H1 (cell line): ENCODE data around the gene PRLH. TPM values are rescaled to one million over a fixed set of nuclear protein-coding genes. Genes with fewer than 3 reads are reported as not detected.

ENCODE experiments used
- CTCF ChIA-PET: fragments of 300-600 bp; sonication (Branson Sonifier 250); formaldehyde crosslinking; loops from one replicate; lab custom pipeline; 2021; ENCODE audit not compliant: partially characterized antibody; lab: Charles Lee
- POLR2A ChIA-PET: fragments of 300-600 bp; sonication (Branson Sonifier 250); formaldehyde crosslinking; loops from one replicate; lab custom pipeline; 2021; ENCODE audit warnings: inconsistent platforms; ENCODE audit not compliant: partially characterized antibody; lab: Charles Lee
- DNase-seq, 2 experiments: peaks; one replicate each; pipeline versions ENCODE4 v3.0.0 to v3.0.0-alpha.2; 2010 to 2022; ENCODE audit warnings: low spot score in 2 of 2, low read depth in 1 of 2, mixed read lengths in 1 of 2
- FAIRE-seq: peaks from 2 replicates; lab custom pipeline; 2011; peaks lifted over from hg19 to GRCh38; lab: Jason Lieb, UNC
- H2AFZ ChIP-seq: 2 replicates; pipeline ENCODE4 v1.8.1; 2012; ENCODE audit warnings: low read length, inconsistent platforms
- H2AK5ac ChIP-seq: 2 replicates; pipeline ENCODE4 v1.6.1; 2013; ENCODE audit warnings: low read depth, low read length
- H2BK120ac ChIP-seq: replicated peaks from 2 replicates; pipeline ENCODE3; 2013; ENCODE audit warnings: low read depth, low read length, inconsistent platforms
- H2BK12ac ChIP-seq: 2 replicates; pipeline ENCODE4 v1.6.1; 2013; ENCODE audit warnings: low read depth, low read length
- H2BK15ac ChIP-seq: 2 replicates; pipeline ENCODE4 v1.6.1; 2013; ENCODE audit warnings: low read length
- H2BK20ac ChIP-seq: 2 replicates; pipeline ENCODE4 v1.6.1; 2013; ENCODE audit warnings: low read length
- H2BK5ac ChIP-seq: 2 replicates; pipeline ENCODE4 v1.6.1; 2013; ENCODE audit warnings: low read depth, low read length
- H3K14ac ChIP-seq: 2 replicates; pipeline ENCODE4 v1.6.1; 2013; ENCODE audit warnings: inconsistent platforms; ENCODE audit not compliant: insufficient read length
- H3K18ac ChIP-seq: 2 replicates; pipeline ENCODE4 v1.6.1; 2013; ENCODE audit warnings: low read length; ENCODE audit errors: extremely low read depth
- H3K23ac ChIP-seq: 2 replicates; pipeline ENCODE4 v1.6.1; 2013; ENCODE audit warnings: inconsistent platforms; ENCODE audit not compliant: insufficient read length
- H3K23me2 ChIP-seq: 2 replicates; pipeline ENCODE4 v1.6.1; 2013; ENCODE audit warnings: low read depth, low read length
- H3K27ac ChIP-seq: 2 replicates; pipeline ENCODE4 v1.6.1; 2011; ENCODE audit warnings: low read depth, low read length, inconsistent platforms
- H3K27me3 ChIP-seq, 4 experiments: replicated peaks in 1 of 4; 1 replicate in 1 of 4; 2 replicates in 3 of 4; pipeline versions ENCODE4 v1.6.1 to v1.8.1; 2011 to 2013; ENCODE audit warnings: low read length in 3 of 4, mild to moderate bottlenecking in 3 of 4, inconsistent platforms in 2 of 4, mixed read lengths in 2 of 4, moderate library complexity in 1 of 4; ENCODE audit not compliant: control insufficient read depth in 3 of 4, insufficient read depth in 3 of 4; ENCODE audit errors: extremely low read depth in 1 of 4
- H3K36me3 ChIP-seq, 4 experiments: 2 replicates each; pipeline versions ENCODE4 v1.6.1 to v1.8.1; 2011 to 2013; ENCODE audit warnings: mild to moderate bottlenecking in 4 of 4, low read length in 3 of 4, moderate library complexity in 2 of 4, control low read depth in 1 of 4, inconsistent platforms in 1 of 4; ENCODE audit not compliant: insufficient read depth in 4 of 4, control insufficient read depth in 2 of 4
- H3K4ac ChIP-seq: replicated peaks from 2 replicates; pipeline ENCODE3; 2013; ENCODE audit warnings: low read length, low read depth, mixed read lengths, inconsistent platforms; ENCODE audit not compliant: insufficient read length
- H3K4me1 ChIP-seq, 4 experiments: replicated peaks in 1 of 4; 1 replicate in 1 of 4; 2 replicates in 3 of 4; pipeline versions ENCODE4 v1.6.1 to v1.8.1; 2011 to 2013; ENCODE audit warnings: low read length in 3 of 4, inconsistent platforms in 2 of 4, mixed read lengths in 1 of 4; ENCODE audit not compliant: insufficient read depth in 4 of 4, control insufficient read depth in 3 of 4
- H3K4me2 ChIP-seq, 2 experiments: 2 replicates each; pipeline versions ENCODE4 v1.6.1 to v1.8.1; 2011 to 2013; ENCODE audit warnings: low read depth in 2 of 2, low read length in 2 of 2, control low read depth in 1 of 2, inconsistent platforms in 1 of 2, mild to moderate bottlenecking in 1 of 2; ENCODE audit not compliant: insufficient read depth in 1 of 2
- H3K4me3 ChIP-seq, 4 experiments: fragments of 200-600, 300-600 bp in 1 of 4; sonication (generic), shearing (Covaris generic), sonication (Bioruptor Twin) in 1 of 4; 2 replicates each; pipeline versions ENCODE4 v1.5.1 to v1.8.1; 2011 to 2016; ENCODE audit warnings: low read length in 4 of 4, low read depth in 3 of 4, control low read depth in 2 of 4, inconsistent platforms in 2 of 4, mild to moderate bottlenecking in 2 of 4, mixed read lengths in 1 of 4, moderate library complexity in 1 of 4; ENCODE audit not compliant: insufficient read depth in 2 of 4; ENCODE audit errors: extremely low read depth in 1 of 4
- H3K56ac ChIP-seq: replicated peaks from 2 replicates; pipeline ENCODE3; 2013; ENCODE audit warnings: low read depth, mild to moderate bottlenecking, mixed read lengths, low read length, inconsistent platforms; ENCODE audit not compliant: insufficient read length
- H3K79me1 ChIP-seq: 2 replicates; pipeline ENCODE4 v1.6.1; 2013; ENCODE audit warnings: low read depth, low read length, control low read depth
- H3K79me2 ChIP-seq, 2 experiments: 2 replicates each; pipeline versions ENCODE4 v1.6.1 to v1.8.1; 2012 to 2013; ENCODE audit warnings: low read length in 2 of 2, mild to moderate bottlenecking in 2 of 2, inconsistent platforms in 1 of 2; ENCODE audit not compliant: insufficient read depth in 2 of 2, control insufficient read depth in 1 of 2
- H3K9ac ChIP-seq, 4 experiments: replicated peaks in 1 of 4; 1 replicate in 1 of 4; 2 replicates in 3 of 4; pipeline versions ENCODE4 v1.6.1 to v1.8.1; 2011 to 2013; ENCODE audit warnings: low read depth in 3 of 4, low read length in 3 of 4, control low read depth in 2 of 4, mild to moderate bottlenecking in 2 of 4, moderate library complexity in 2 of 4, inconsistent platforms in 1 of 4; ENCODE audit errors: extremely low read depth in 1 of 4
- H3K9me3 ChIP-seq, 2 experiments: 2 replicates each; pipeline versions ENCODE4 v1.6.1 to v1.8.1; 2012 to 2013; ENCODE audit warnings: mild to moderate bottlenecking in 2 of 2, moderate library complexity in 2 of 2, control low read depth in 1 of 2, inconsistent platforms in 1 of 2, low read depth in 1 of 2, low read length in 1 of 2, mixed read lengths in 1 of 2; ENCODE audit not compliant: insufficient read depth in 2 of 2
- H4K20me1 ChIP-seq, 2 experiments: replicated peaks in 1 of 2; 2 replicates each; pipeline versions ENCODE3 to v1.8.1; 2011 to 2013; ENCODE audit warnings: inconsistent platforms in 2 of 2, low read length in 2 of 2, mild to moderate bottlenecking in 1 of 2; ENCODE audit not compliant: insufficient read depth in 2 of 2, control insufficient read depth in 1 of 2
- H4K5ac ChIP-seq: 2 replicates; pipeline ENCODE4 v1.6.1; 2013; ENCODE audit warnings: low read length, low read depth, mixed read lengths, inconsistent platforms; ENCODE audit not compliant: insufficient read length
- H4K8ac ChIP-seq: 2 replicates; pipeline ENCODE4 v1.8.0; 2013; ENCODE audit warnings: mild to moderate bottlenecking, moderate library complexity, low read length, inconsistent platforms; ENCODE audit not compliant: insufficient read depth; ENCODE audit errors: extremely low read depth
- H4K91ac ChIP-seq: replicated peaks from 2 replicates; pipeline ENCODE3; 2013; ENCODE audit warnings: low read length, mixed read lengths, inconsistent platforms; ENCODE audit not compliant: insufficient read length
- ASH2L ChIP-seq: fragments of 200-600, 300-600 bp; sonication (generic); IDR thresholded peaks from one replicate; pipeline ENCODE4 v1.7.1; 2017; ENCODE audit warnings: low read length
- BCL11A ChIP-seq, 2 experiments: IDR thresholded peaks; one replicate each; pipeline ENCODE4 v1.6.1; 2011; ENCODE audit warnings: low read depth in 2 of 2, low read length in 2 of 2, mild to moderate bottlenecking in 2 of 2
- BRCA1 ChIP-seq: IDR thresholded peaks from 2 replicates; pipeline ENCODE4 v1.6.1; 2012; ENCODE audit warnings: low read depth, low read length, improper control_type of control experiment
- CBX8 ChIP-seq: fragments of 300-800, 300-1000 bp; sonication (generic); IDR thresholded peaks from 2 replicates; pipeline ENCODE4 v1.7.1; 2016; ENCODE audit warnings: low read depth, low read length, borderline replicate concordance
- CHD2 ChIP-seq: IDR thresholded peaks from 2 replicates; pipeline ENCODE4 v1.6.1; 2012; ENCODE audit warnings: low read length, improper control_type of control experiment
- MAFK ChIP-seq: IDR thresholded peaks from 2 replicates; pipeline ENCODE4 v1.6.1; 2012; ENCODE audit warnings: low read depth, mild to moderate bottlenecking, improper control_type of control experiment, low read length
- NANOG ChIP-seq: IDR thresholded peaks from 2 replicates; pipeline ENCODE4 v1.6.1; 2011; ENCODE audit warnings: low read length, low read depth, mild to moderate bottlenecking, inconsistent platforms; ENCODE audit not compliant: insufficient read depth, poor library complexity, severe bottlenecking
- RFX5 ChIP-seq: IDR thresholded peaks from 2 replicates; pipeline ENCODE4 v1.6.1; 2011; ENCODE audit warnings: low read depth, low read length, improper control_type of control experiment, borderline replicate concordance
- RNF2 ChIP-seq: fragments of 200-900, 300-1000 bp; sonication (generic); IDR thresholded peaks from 2 replicates; pipeline ENCODE4 v1.7.1; 2016; ENCODE audit warnings: borderline replicate concordance, low read depth, mild to moderate bottlenecking, antibody characterized with exemption, low read length; ENCODE audit not compliant: poor library complexity, severe bottlenecking; ENCODE audit errors: missing control alignments
- SP2 ChIP-seq: IDR thresholded peaks from 2 replicates; pipeline ENCODE4 v1.6.1; 2012; ENCODE audit warnings: mild to moderate bottlenecking, low read length, inconsistent platforms
- SP4 ChIP-seq: IDR thresholded peaks from 2 replicates; pipeline ENCODE4 v1.6.1; 2012; ENCODE audit warnings: low read length, inconsistent platforms
- SRF ChIP-seq: IDR thresholded peaks from 2 replicates; pipeline ENCODE4 v1.6.1; 2011; ENCODE audit warnings: mild to moderate bottlenecking, low read depth, low read length, moderate library complexity
- SUZ12 ChIP-seq: fragments of 200-600 bp; sonication (generic); IDR thresholded peaks from 2 replicates; pipeline ENCODE4 v1.6.1; 2012; ENCODE audit warnings: mild to moderate bottlenecking, inconsistent platforms, low read length, moderate library complexity, mixed read lengths
- TCF12 ChIP-seq: IDR thresholded peaks from 2 replicates; pipeline ENCODE4 v1.6.1; 2011; ENCODE audit warnings: low read depth, mild to moderate bottlenecking, low read length
- WGBS, 2 experiments: shearing (Covaris generic) in 1 of 2; methylation state at CpG; one replicate each; pipeline versions ENCODE4 v1.1.6 to v1.1.7; 2013 to 2015; ENCODE audit warnings: low lambda C conversion rate in 2 of 2, mixed read lengths in 2 of 2, inconsistent platforms in 1 of 2, low coverage in 1 of 2, missing lambda C conversion rate in 1 of 2; ENCODE audit not compliant: insufficient replicate concordance in 2 of 2, insufficient coverage in 1 of 2, insufficient read length in 1 of 2; ENCODE audit errors: extremely low coverage in 1 of 2, missing lambda C conversion rate in 1 of 2; 5-methylcytosine and 5-hydroxymethylcytosine counted together
- polyA plus RNA-seq, 7 experiments: library from polyadenylated mRNA; depleted of rRNA in 3 of 7; stranded (reverse) in 5 of 7; unstranded in 2 of 7; fragments of >200 nt in 5 of 7; fragments of 200-250 nt in 2 of 7; gene quantifications; 1 replicate in 5 of 7; 2 replicates in 1 of 7; 4 replicates in 1 of 7; pipeline versions ENCODE4 v1.2.1 to v1.2.3, GENCODE V29; 2011 to 2013; ENCODE audit warnings: missing spikeins in 2 of 7, mixed read lengths in 2 of 7
- total RNA-seq: library from RNA; stranded (reverse); fragmentation: NEBNext Ultra II Directional; extraction: Animal tissue kit (Norgen Biotek cat#: 25700); gene quantifications from 2 replicates; pipeline ENCODE4 v1.2.1, GENCODE V29; 2021

PRLH gene
- total and polyA plus RNA-seq, 2 of the 8 experiments (the other 6 are each of a cell fraction or from before 2014, with no cell fraction given), result not detected

- H3K9me3 ChIP-seq, result no peaks in the 10 kb centered on the region
- TF ChIP-seq CBX8, result no peak
- TF ChIP-seq BRCA1, result no peak
- no peak for TF ChIP-seq TCF12
- TF ChIP-seq SP2, result no peak
- TF ChIP-seq RFX5, result no peak
- TF ChIP-seq ASH2L, result no peak
- TF ChIP-seq BCL11A (IDR thresholded peaks at IDR 0.05; ENCODE audit: low read depth in 2 of 2, low read length in 2 of 2), result no peak
- no peak for TF ChIP-seq RNF2
- TF ChIP-seq SP4, result no peak
- no peak for TF ChIP-seq NANOG
- TF ChIP-seq SUZ12, result no peak
- TF ChIP-seq SRF, result no peak
- no peak for TF ChIP-seq CHD2
- no peak for TF ChIP-seq MAFK
Measured at GRCh38 chr2:237568121-237568660, 1.8 kb downstream of the PRLH start.

More at GRCh38 chr2:237568121-237568660, 1.8 kb downstream of the PRLH start:
- ChIA-PET CTCF (interaction anchor here (1.0 to 1.5 kb wide), 4 partner anchors 18 to 134 kb away, joined by 3 to 10 read pairs (median 3); no protein-coding TSS in a partner anchor), POLR2A (interaction anchor here (0.8 to 1.7 kb wide), 3 partner anchors 18 to 38 kb away, joined by 3 to 5 read pairs (median 3); no protein-coding TSS in a partner anchor)
- Histone ChIP-seq H2BK15ac (peak overlapping the region; percentile 54; the same call in 1 of the 2 replicates), H3K36me3 (no peaks in the 10 kb centered on the region), H4K20me1 (peaks cover 0 to 11% of the 10 kb centered on the region in 2 experiments), H4K5ac (no peak overlapping the region), H3K79me1 (no peaks in the 10 kb centered on the region), H2BK120ac (no peak overlapping the region), H3K9ac (no peak overlapping the region), H3K18ac (no peak overlapping the region), H3K56ac (no peak overlapping the region), H2AFZ (no peak overlapping the region), H4K91ac (no peak overlapping the region), H2BK20ac (no peak overlapping the region), H3K4ac (no peak overlapping the region), H3K4me2 (no peak overlapping the region), H3K4me3 (no peak overlapping the region), H2AK5ac (0 out of 2 replicates have a peak overlapping the region, but pooled peaks have one; percentile 43), H3K23ac (no peak overlapping the region), H2BK12ac (no peak overlapping the region), H3K27ac (no peak overlapping the region), H3K23me2 (peaks cover 11% of the 10 kb centered on the region; the same call in 1 of the 2 replicates), H3K14ac (no peak overlapping the region), H3K4me1 (peaks cover 0 to 13% (median 4%) of the 10 kb centered on the region in 4 experiments; a peak in 5 of 7 replicates), H4K8ac (no peak overlapping the region), H3K27me3 (no peaks in the 10 kb centered on the region), H3K79me2 (no peaks in the 10 kb centered on the region), H2BK5ac (no peak overlapping the region; the same call in 1 of the 2 replicates)
- DNase-seq (no peak), FAIRE-seq (no peak)
- WGBS, 2 experiments, result 87% methylated on average over 9 of the region's 9 CpGs; no CpG with 5 or more reads in 1 of the 2 experiments
